H9 (cell line): ENCODE results near the gene SETDB2. TPM values are rescaled to one million over a fixed set of nuclear protein-coding genes. Genes with fewer than 3 reads are reported as not detected.

Experiments used
- DNase-seq: peaks from one replicate; pipeline ENCODE4 v3.0.0-alpha.2; 2017
- H2AFZ ChIP-seq: one replicate; pipeline ENCODE4 v1.6.1; 2013; ENCODE audit warnings: mild to moderate bottlenecking, low read length, control low read depth, moderate library complexity
- H2AK5ac ChIP-seq: 2 replicates; pipeline ENCODE4 v1.6.1; 2013; ENCODE audit warnings: low read length, control low read depth, mixed read lengths; ENCODE audit not compliant: insufficient read length
- H2BK120ac ChIP-seq: one replicate; pipeline ENCODE4 v1.6.1; 2013; ENCODE audit warnings: low read depth, mild to moderate bottlenecking, low read length, control low read depth, inconsistent platforms; ENCODE audit not compliant: poor library complexity, severe bottlenecking
- H2BK12ac ChIP-seq: 2 replicates; pipeline ENCODE4 v1.6.1; 2013; ENCODE audit warnings: low read length, control low read depth, mixed read lengths, low read depth; ENCODE audit not compliant: insufficient read length
- H2BK15ac ChIP-seq: 2 replicates; pipeline ENCODE4 v1.6.1; 2013; ENCODE audit warnings: low read depth, low read length, control low read depth
- H2BK20ac ChIP-seq: one replicate; pipeline ENCODE4 v1.6.1; 2013; ENCODE audit warnings: low read depth, mild to moderate bottlenecking, low read length, control low read depth, inconsistent platforms; ENCODE audit not compliant: poor library complexity, severe bottlenecking
- H2BK5ac ChIP-seq: 2 replicates; pipeline ENCODE4 v1.6.1; 2013; ENCODE audit warnings: low read length, control low read depth, mixed read lengths; ENCODE audit not compliant: insufficient read length
- H3K14ac ChIP-seq: 2 replicates; pipeline ENCODE4 v1.6.1; 2013; ENCODE audit warnings: low read length, control low read depth; ENCODE audit not compliant: insufficient read depth
- H3K18ac ChIP-seq: 2 replicates; pipeline ENCODE4 v1.6.1; 2013; ENCODE audit warnings: low read depth, mild to moderate bottlenecking, mixed read lengths, low read length, control low read depth; ENCODE audit not compliant: insufficient read length
- H3K23ac ChIP-seq: 2 replicates; pipeline ENCODE4 v1.6.1; 2013; ENCODE audit warnings: low read length, control low read depth, mixed read lengths, low read depth; ENCODE audit not compliant: insufficient read length
- H3K23me2 ChIP-seq: 2 replicates; pipeline ENCODE4 v1.6.1; 2013; ENCODE audit warnings: low read depth, mild to moderate bottlenecking, mixed read lengths, low read length, control low read depth; ENCODE audit not compliant: insufficient read length, poor library complexity, severe bottlenecking
- H3K27ac ChIP-seq: 2 replicates; pipeline ENCODE4 v1.5.1; 2013; ENCODE audit warnings: low read length, control low read depth, mixed read lengths, low read depth; ENCODE audit not compliant: insufficient read length
- H3K27me3 ChIP-seq: 2 replicates; pipeline ENCODE4 v1.6.1; 2013; ENCODE audit warnings: low read length, control low read depth, inconsistent platforms; ENCODE audit not compliant: insufficient read depth
- H3K4ac ChIP-seq: 2 replicates; pipeline ENCODE4 v1.6.1; 2013; ENCODE audit warnings: low read depth, mild to moderate bottlenecking, control low read depth, inconsistent platforms, low read length, moderate library complexity
- H3K4me1 ChIP-seq: 2 replicates; pipeline ENCODE4 v1.6.1; 2013; ENCODE audit warnings: low read length, control low read depth, inconsistent platforms; ENCODE audit not compliant: insufficient read depth
- H3K4me2 ChIP-seq: 2 replicates; pipeline ENCODE4 v1.6.1; 2013; ENCODE audit warnings: low read length, control low read depth, mixed read lengths; ENCODE audit not compliant: insufficient read length, insufficient read depth
- H3K56ac ChIP-seq: 2 replicates; pipeline ENCODE4 v1.6.1; 2013; ENCODE audit warnings: low read depth, mild to moderate bottlenecking, mixed read lengths, low read length, control low read depth; ENCODE audit not compliant: insufficient read length
- H3K79me1 ChIP-seq: 2 replicates; pipeline ENCODE4 v1.6.1; 2013; ENCODE audit warnings: low read depth, mild to moderate bottlenecking, moderate library complexity, low read length, control low read depth, inconsistent platforms; ENCODE audit not compliant: insufficient read depth, poor library complexity, severe bottlenecking
- H3K79me2 ChIP-seq: 2 replicates; pipeline ENCODE4 v1.6.1; 2013; ENCODE audit warnings: low read length, control low read depth, inconsistent platforms; ENCODE audit not compliant: insufficient read depth
- H3K9ac ChIP-seq: 2 replicates; pipeline ENCODE4 v1.6.1; 2013; ENCODE audit warnings: low read length, control low read depth, mixed read lengths; ENCODE audit not compliant: insufficient read length; ENCODE audit errors: extremely low read depth
- H3K9me3 ChIP-seq: one replicate; pipeline ENCODE4 v1.6.1; 2013; ENCODE audit warnings: low read depth, low read length, inconsistent platforms; ENCODE audit not compliant: control insufficient read depth
- H3T11ph ChIP-seq: one replicate; pipeline ENCODE4 v1.6.1; 2013; ENCODE audit warnings: mild to moderate bottlenecking, low read length, control low read depth, inconsistent platforms
- H4K20me1 ChIP-seq: one replicate; pipeline ENCODE4 v1.6.1; 2013; ENCODE audit not compliant: control insufficient read depth, insufficient read length, insufficient read depth
- H4K5ac ChIP-seq: 2 replicates; pipeline ENCODE4 v1.6.1; 2013; ENCODE audit warnings: low read depth, mild to moderate bottlenecking, mixed read lengths, low read length, control low read depth; ENCODE audit not compliant: insufficient read length
- H4K8ac ChIP-seq: replicated peaks from 2 replicates; pipeline ENCODE4 v1.6.1; 2013; ENCODE audit warnings: low read length, control low read depth, mixed read lengths, low read depth; ENCODE audit not compliant: insufficient read length
- H4K91ac ChIP-seq: 2 replicates; pipeline ENCODE4 v1.6.1; 2013; ENCODE audit warnings: low read depth, mild to moderate bottlenecking, moderate library complexity, mixed read lengths, low read length, control low read depth; ENCODE audit not compliant: insufficient read length
- H3K27ac Mint-ChIP-seq, 3 experiments: 2 replicates in 2 of 3; 3 replicates in 1 of 3; pipeline ENCODE4 v1.8.0; 2020 to 2021; ENCODE audit warnings: mixed read lengths in 3 of 3, mild to moderate bottlenecking in 1 of 3, moderate library complexity in 1 of 3
- H3K27me3 Mint-ChIP-seq: 2 replicates; pipeline ENCODE4 v1.8.0; 2021; ENCODE audit warnings: low read depth, mild to moderate bottlenecking, moderate library complexity, mixed read lengths
- H3K36me3 Mint-ChIP-seq, 3 experiments: 2 replicates in 2 of 3; 3 replicates in 1 of 3; pipeline ENCODE4 v1.8.0; 2020 to 2021; ENCODE audit warnings: low read depth in 3 of 3, mixed read lengths in 3 of 3; ENCODE audit not compliant: insufficient read depth in 1 of 3
- H3K4me1 Mint-ChIP-seq, 2 experiments: 2 replicates each; pipeline ENCODE4 v1.8.0; 2020; ENCODE audit warnings: mixed read lengths in 2 of 2
- H3K4me3 Mint-ChIP-seq, 2 experiments: 2 replicates in 1 of 2; 3 replicates in 1 of 2; pipeline ENCODE4 v1.8.0; 2020 to 2021; ENCODE audit warnings: mild to moderate bottlenecking in 2 of 2, mixed read lengths in 2 of 2, moderate library complexity in 1 of 2
- H3K9me3 Mint-ChIP-seq, 2 experiments: 2 replicates in 1 of 2; 3 replicates in 1 of 2; pipeline ENCODE4 v1.8.0; 2020; ENCODE audit warnings: mild to moderate bottlenecking in 2 of 2, mixed read lengths in 2 of 2, moderate library complexity in 1 of 2
- CTCF ChIP-seq: fragments of 200-600 bp; sonication (generic); conservative IDR thresholded peaks from 3 replicates; pipeline ENCODE4 v1.8.0; 2021; ENCODE audit warnings: antibody characterized with exemption, mild to moderate bottlenecking
- WGBS: extraction: QIAGEN DNeasy Blood & Tissue Kit; methylation state at CpG from one replicate; pipeline ENCODE4 v1.1.7; 2013; ENCODE audit warnings: missing lambda C conversion rate, low lambda C conversion rate, mixed read lengths; ENCODE audit not compliant: insufficient read length; ENCODE audit errors: extremely low coverage; 5-methylcytosine and 5-hydroxymethylcytosine counted together
- total RNA-seq: library from RNA; stranded (reverse); gene quantifications from 2 replicates; pipeline ENCODE4 v1.2.1, GENCODE V29; 2021

The SETDB2 gene
- total RNA-seq, 1 experiment from 2014 or later = 5.7 TPM

- Histone ChIP-seq H2BK12ac (no peak overlapping the region), H3K79me2 (no peaks in the 10 kb centered on the region), H4K20me1 (no peaks in the 10 kb centered on the region), H3K79me1 (no peaks in the 10 kb centered on the region), H3K9me3 (no peaks in the 10 kb centered on the region), H3K4me2 (no peak overlapping the region), H4K8ac (no peak overlapping the region), H2AFZ (no peak overlapping the region), H4K5ac (no peak overlapping the region), H4K91ac (no peak overlapping the region), H3K4me1 (no peaks in the 10 kb centered on the region), H3K27ac (no peak overlapping the region), H3K9ac (no peak overlapping the region), H3K27me3 (no peaks in the 10 kb centered on the region), H2BK15ac (no peak overlapping the region), H3K4ac (no peak overlapping the region), H3K14ac (no peak overlapping the region), H3K18ac (no peak overlapping the region), H2BK5ac (no peak overlapping the region), H3K23me2 (no peaks in the 10 kb centered on the region), H3K56ac (no peak overlapping the region), H2BK120ac (no peak overlapping the region), H3T11ph (no peak overlapping the region), H2AK5ac (no peak overlapping the region), H3K23ac (no peak overlapping the region), H2BK20ac (no peak overlapping the region)
- no CpG with 5 or more reads among the region's 8 CpGs for WGBS
- Mint-ChIP-seq H3K4me3 (no peak overlapping the region), H3K4me1 (no peaks in the 10 kb centered on the region), H3K9me3 (no peaks in the 10 kb centered on the region), H3K27ac (no peak overlapping the region), H3K27me3 (no peaks in the 10 kb centered on the region), H3K36me3 (no peaks in the 10 kb centered on the region)
- DNase-seq = no peak
- TF ChIP-seq CTCF = no peak
Observed at GRCh38 chr13:49452725-49453457, 8.8 kb downstream of the SETDB2 start.
